ENCODE results near the gene CHST11.
"Not testable (repeated sequence)": the region's sequence is repeated elsewhere in the genome, so short reads cannot be mapped to it uniquely, and the experiment has no call there.

The CHST11 gene

GRCh38 chr12:104567832-104568486, 111.2 kb downstream of the CHST11 start:
- DNase-seq: peak; percentile 39

- DNase-seq: no peak
These were observed 111.7 kb downstream of the CHST11 start for GRCh38 chr12:104568487-104568868.

GRCh38 chr12:104568935-104569334, 112.2 kb downstream of the CHST11 start:
- DNase-seq: no peak

- DNase-seq: no peak
These were observed 112.8 kb downstream of the CHST11 start for GRCh38 chr12:104569346-104570173.

DNA sequence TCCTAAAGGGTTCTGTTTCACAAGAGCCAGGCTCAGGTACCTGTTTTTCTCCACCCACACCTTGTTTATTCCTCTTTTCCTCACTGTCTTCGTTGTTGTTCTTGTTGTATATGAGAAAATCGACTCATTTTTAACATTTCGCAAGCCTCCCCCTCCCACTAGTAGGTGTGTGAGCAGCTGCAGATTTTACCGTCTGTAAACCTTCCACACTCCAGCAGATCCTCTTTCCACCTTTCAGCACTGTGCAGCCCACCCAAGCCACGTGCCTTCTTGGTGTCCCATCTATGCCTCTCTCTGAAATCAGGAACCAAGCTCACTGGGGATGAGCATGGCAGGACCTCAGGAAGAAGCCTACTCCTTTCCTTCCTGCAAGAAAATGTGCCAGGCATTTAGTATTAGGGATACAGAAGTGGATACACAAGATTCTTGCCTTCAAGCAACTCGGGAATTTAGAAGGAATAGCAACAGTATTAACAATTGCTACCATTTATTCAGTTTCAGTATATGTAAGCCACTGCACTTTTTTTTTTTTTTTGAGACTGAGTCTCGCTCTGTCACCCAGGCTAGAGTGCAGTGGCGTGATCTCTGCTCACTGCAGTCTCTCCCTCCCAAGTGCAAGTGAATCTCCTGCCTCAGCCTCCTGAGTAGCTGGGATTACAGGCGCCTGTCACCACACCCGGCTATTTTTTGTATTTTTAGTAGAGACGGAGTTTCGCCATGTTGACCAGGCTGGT, 113.6 kb downstream of the CHST11 start:
- no peak for DNase-seq

DNA sequence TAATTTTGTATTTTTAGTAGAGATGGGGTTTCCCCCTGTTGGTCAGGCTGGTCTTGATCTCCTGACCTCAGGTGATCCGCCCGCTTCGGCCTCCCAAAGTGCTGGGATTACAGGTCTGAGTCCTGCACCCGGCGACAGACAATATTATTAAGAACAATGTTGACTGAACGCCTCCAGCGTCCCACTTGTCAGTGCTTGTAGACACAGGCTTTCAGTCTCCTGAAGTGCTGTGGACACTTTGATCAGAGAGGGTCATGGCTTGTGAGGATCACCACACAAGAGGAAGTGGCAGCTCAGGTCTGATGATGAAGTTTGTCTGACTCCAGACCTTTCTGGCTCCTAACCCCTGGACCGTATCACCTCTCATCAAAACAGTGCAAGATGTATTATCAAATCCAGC, 114.6 kb downstream of the CHST11 start:
- DNase-seq: no peak

GRCh38 chr12:104574353-104574752, 117.6 kb downstream of the CHST11 start:
- not testable (repeated sequence) for DNase-seq

GRCh38 chr12:104574758-104575157, 118.0 kb downstream of the CHST11 start:
- not testable (repeated sequence) for DNase-seq

DNA sequence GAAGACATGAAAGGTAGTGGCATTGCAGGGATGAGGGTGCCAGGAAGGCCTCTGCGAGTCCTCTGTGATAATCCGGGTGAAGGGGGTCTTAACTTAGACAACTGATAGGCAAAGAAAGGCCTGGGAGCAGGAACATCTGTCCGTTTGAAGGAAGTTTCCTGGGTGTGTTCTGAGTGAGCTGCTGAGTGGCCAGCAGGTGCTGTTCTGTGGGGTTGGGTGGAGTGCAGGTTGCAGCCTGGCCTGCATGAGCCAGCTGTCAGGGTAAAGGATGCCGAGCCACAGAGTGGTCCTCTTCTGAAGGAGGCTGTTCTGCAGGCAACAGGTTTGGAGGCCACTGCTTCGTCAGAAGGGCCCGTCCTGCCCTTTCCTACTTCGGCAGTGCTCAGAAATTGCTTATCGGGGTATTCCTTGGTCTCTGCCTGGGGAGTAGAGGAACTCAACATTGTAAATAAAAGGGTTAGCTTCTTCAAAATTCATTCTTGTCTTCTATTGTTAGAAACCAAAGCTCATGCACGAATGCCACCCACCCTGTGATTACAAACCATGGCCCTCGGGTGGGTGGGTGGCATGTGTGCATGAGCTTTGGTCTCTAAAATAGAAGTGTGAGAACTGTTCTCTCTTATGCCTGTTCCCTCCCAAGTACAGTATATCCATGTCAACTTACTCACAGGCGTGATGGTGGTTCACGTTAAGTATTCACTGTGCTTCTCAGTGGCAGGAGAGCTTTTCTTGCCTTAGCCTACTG, 118.9 kb downstream of the CHST11 start:
- no peak for DNase-seq

DNA sequence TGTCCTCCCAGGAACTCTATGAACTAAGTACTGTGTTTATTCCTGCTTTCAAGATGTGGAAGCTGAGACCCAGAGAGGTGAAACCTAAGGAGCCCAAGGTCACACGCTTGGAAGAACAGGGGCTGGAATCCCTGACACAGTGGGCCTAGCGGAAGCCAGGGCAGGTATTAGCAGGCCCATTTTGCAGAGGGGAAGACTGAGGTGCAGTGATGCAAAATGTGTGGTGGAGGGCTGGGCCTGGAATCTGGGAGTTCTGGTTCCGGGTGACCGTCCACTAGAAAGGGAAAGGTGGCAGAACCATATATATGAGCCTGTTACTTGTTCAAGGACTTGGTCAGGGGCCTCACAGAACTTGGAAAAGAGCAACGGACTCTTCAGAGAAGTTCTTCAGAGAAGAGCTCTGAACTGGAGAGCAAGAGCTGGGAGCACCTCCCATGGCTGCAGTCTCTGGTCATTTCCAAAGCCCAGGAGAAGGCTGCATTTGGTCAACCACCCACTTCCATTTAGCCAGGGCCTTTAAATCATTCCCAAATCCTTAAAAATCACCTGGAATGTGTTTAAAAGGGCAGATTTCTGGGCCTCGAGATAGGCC, 119.5 kb downstream of the CHST11 start:
- no peak for DNase-seq

- no peak for DNase-seq
These were observed 120.3 kb downstream of the CHST11 start for GRCh38 chr12:104576980-104577580.

- DNase-seq: no peak
These were observed 120.8 kb downstream of the CHST11 start for GRCh38 chr12:104577581-104577981.

DNA sequence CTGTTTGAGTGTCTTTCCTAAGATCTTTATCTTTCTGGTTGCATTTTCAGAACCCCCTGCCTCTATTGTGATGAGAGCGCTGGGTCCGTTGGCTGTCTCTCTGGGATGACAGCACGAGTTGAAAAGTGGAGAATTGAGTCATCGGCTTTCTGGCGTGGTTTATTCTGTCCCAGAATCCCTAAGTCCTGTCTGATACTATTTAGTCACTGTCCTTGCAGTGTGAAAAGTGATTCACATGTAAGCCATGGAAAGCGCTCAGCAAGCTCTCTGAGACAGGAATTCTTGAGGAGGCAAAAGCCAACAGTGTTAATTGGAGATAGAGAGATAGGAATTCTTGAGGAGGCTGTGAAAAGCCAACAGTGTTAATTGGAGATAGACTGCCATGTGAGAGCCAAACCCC, 121.7 kb downstream of the CHST11 start:
- no peak for DNase-seq

GRCh38 chr12:104579718-104580495, 123.2 kb downstream of the CHST11 start:
- no peak for DNase-seq

- DNase-seq: no peak
These were observed 124.3 kb downstream of the CHST11 start for GRCh38 chr12:104581005-104581570.

GRCh38 chr12:104582739-104583138, 126.0 kb downstream of the CHST11 start:
- no peak for DNase-seq

DNA sequence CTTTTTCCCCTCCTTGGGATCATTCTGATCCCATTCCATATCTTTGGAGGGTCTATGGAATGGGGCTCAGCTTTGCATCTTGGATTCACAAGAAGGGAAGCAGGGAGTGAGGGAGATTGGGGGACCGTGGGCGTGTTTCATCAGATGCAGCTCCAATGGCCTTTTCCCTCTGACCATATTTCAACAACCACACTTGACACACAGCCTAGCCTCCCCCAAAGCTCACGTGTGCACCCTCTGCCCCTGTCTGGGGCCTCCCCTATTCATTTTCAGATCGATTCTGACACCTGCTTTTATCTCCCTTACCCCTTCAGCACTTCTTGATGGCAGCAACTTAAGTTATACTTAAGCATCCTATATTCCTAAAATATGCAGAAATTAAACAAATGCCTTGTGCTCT, 126.6 kb downstream of the CHST11 start:
- DNase-seq: no peak

DNA sequence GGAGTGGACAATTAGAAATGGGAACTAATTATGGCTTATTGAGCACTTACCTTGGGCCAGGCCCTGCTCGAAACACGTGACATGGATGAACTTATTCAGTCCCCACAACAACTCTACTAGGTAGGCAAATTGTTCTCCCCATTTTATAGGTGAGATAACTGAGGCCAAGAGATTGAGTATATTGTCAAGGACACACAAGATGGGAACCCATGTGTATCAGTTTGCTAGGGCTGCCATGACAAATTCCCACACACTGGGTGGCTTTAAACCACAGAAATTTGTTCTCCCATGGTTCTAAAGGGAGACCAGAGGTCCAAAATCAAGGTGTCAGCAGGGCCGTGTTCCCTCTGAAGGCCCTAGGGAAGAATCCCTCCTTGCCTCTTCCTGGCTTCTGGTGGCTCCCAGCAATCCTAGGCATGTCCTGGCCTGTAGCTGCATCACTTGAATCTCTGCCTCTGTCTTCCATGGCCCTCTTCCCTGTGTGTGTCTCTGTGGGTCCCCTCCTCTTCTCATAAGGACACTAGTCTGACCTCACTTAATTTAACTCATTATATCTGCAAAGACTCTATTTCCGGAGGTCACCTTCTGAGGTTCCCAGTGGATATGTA, 128.8 kb downstream of the CHST11 start:
- no peak for DNase-seq

- no peak for DNase-seq
These were observed 129.7 kb downstream of the CHST11 start for GRCh38 chr12:104586351-104586919.
